Activated CD8-positive, alpha-beta memory T cell treated with anti-CD3 and anti-CD28 coated beads for 24 hours (primary cell): ENCODE results near the gene HDAC9.

Experiments used
- DNase-seq: peaks from one replicate; pipeline ENCODE4 v3.0.0-alpha.2; 2020

HDAC9 gene

GRCh38 chr7:18753972-18754610 lies 258.5 kb downstream of the HDAC9 start:
- DNase-seq = no peak

- DNase-seq = no peak
Measured at GRCh38 chr7:18754766-18755165, 259.2 kb downstream of the HDAC9 start.

GRCh38 chr7:18755793-18756192 lies 260.2 kb downstream of the HDAC9 start:
- DNase-seq = no peak

GRCh38 chr7:18756378-18757050 lies 261.0 kb downstream of the HDAC9 start:
- no peak for DNase-seq

GRCh38 chr7:18760046-18760445 lies 264.5 kb downstream of the HDAC9 start:
- DNase-seq = no peak

- no peak for DNase-seq
Measured at GRCh38 chr7:18760631-18761445, 265.3 kb downstream of the HDAC9 start.

GRCh38 chr7:18762189-18762588 lies 266.6 kb downstream of the HDAC9 start:
- no peak for DNase-seq

- DNase-seq = no peak
Measured at GRCh38 chr7:18768256-18768655, 272.7 kb downstream of the HDAC9 start.

- no peak for DNase-seq
Measured at GRCh38 chr7:18770154-18770811, 274.7 kb downstream of the HDAC9 start.

- no peak for DNase-seq
Measured at GRCh38 chr7:18770822-18771221, 275.3 kb downstream of the HDAC9 start.

- no peak for DNase-seq
Measured at GRCh38 chr7:18771834-18772566, 276.5 kb downstream of the HDAC9 start.

- no peak for DNase-seq
Measured at GRCh38 chr7:18772567-18772965, 277.0 kb downstream of the HDAC9 start.

- no peak for DNase-seq
Measured at GRCh38 chr7:18777314-18777713, 281.8 kb downstream of the HDAC9 start.

- DNase-seq = no peak
Measured at GRCh38 chr7:18778594-18778993, 283.0 kb downstream of the HDAC9 start.

- no peak for DNase-seq
Measured at GRCh38 chr7:18780266-18780665, 284.7 kb downstream of the HDAC9 start.

- DNase-seq = no peak
Measured at GRCh38 chr7:18780938-18781337, 285.4 kb downstream of the HDAC9 start.

GRCh38 chr7:18786196-18786727 lies 290.7 kb downstream of the HDAC9 start:
- DNase-seq = no peak

- no peak for DNase-seq
Measured at GRCh38 chr7:18786796-18787195, 291.2 kb downstream of the HDAC9 start.

- no peak for DNase-seq
Measured at GRCh38 chr7:18788026-18788425, 292.5 kb downstream of the HDAC9 start.

- no peak for DNase-seq
Measured at GRCh38 chr7:18792871-18793595, 297.5 kb downstream of the HDAC9 start.

GRCh38 chr7:18796216-18796615 lies 300.7 kb downstream of the HDAC9 start:
- DNase-seq = no peak
